Kidney epithelial cell (primary cell): ENCODE results near the gene ZNRF4. TPM values are rescaled to one million over a fixed set of nuclear protein-coding genes. Genes with fewer than 3 reads are reported as not detected.

Source experiments
- DNase-seq: peaks from one replicate; pipeline ENCODE4 v3.0.0-alpha.2; 2010; ENCODE audit warnings: low read depth
- H3K27me3 ChIP-seq: 2 replicates; pipeline ENCODE4 v1.6.0; 2011; ENCODE audit warnings: low read length; ENCODE audit not compliant: control insufficient read depth, insufficient read depth
- H3K36me3 ChIP-seq: 2 replicates; pipeline ENCODE4 v1.5.1; 2011; ENCODE audit warnings: low read length; ENCODE audit not compliant: control insufficient read depth, insufficient read depth
- H3K4me3 ChIP-seq: 2 replicates; pipeline ENCODE4 v1.5.1; 2011; ENCODE audit warnings: low read depth, mild to moderate bottlenecking, control low read depth, low read length
- CTCF ChIP-seq: IDR thresholded peaks from 2 replicates; pipeline ENCODE4 v1.5.1; 2011; ENCODE audit warnings: mild to moderate bottlenecking, moderate library complexity, low read length, control low read depth, inconsistent platforms; ENCODE audit not compliant: insufficient read depth, poor library complexity, severe bottlenecking
- total RNA-seq: library from RNA; depleted of rRNA; stranded (reverse); fragments of >200 nt; gene quantifications from 2 replicates; pipeline ENCODE4 v1.2.3, GENCODE V29; 2015

The ZNRF4 gene
- total RNA-seq, 1 donor from 2014 or later: not detected

- no peak for DNase-seq
- Histone ChIP-seq H3K36me3 (no peaks in the 10 kb centered on the region), H3K27me3 (peaks cover 12% of the 10 kb centered on the region), H3K4me3 (no peak overlapping the region)
- no peak for TF ChIP-seq CTCF
These were observed 18.4 kb downstream of the ZNRF4 start for GRCh38 chr19:5473646-5474045.

- TF ChIP-seq CTCF: no peak
- H3K27me3 ChIP-seq: peaks cover 22% of the 10 kb centered on the region
- H3K36me3 ChIP-seq: no peaks in the 10 kb centered on the region
- H3K4me3 ChIP-seq: no peak overlapping the region
- DNase-seq: no peak
These were observed 22.4 kb downstream of the ZNRF4 start for GRCh38 chr19:5477451-5478215.

GRCh38 chr19:5478241-5478924 lies 23.2 kb downstream of the ZNRF4 start:
- Histone ChIP-seq H3K36me3 (no peaks in the 10 kb centered on the region), H3K4me3 (no peak overlapping the region), H3K27me3 (peaks cover 22% of the 10 kb centered on the region)
- DNase-seq: no peak
- TF ChIP-seq CTCF: no peak

GRCh38 chr19:5478925-5479588 lies 23.8 kb downstream of the ZNRF4 start:
- Histone ChIP-seq H3K36me3 (no peaks in the 10 kb centered on the region), H3K4me3 (no peak overlapping the region), H3K27me3 (peaks cover 23% of the 10 kb centered on the region)
- no peak for TF ChIP-seq CTCF
- no peak for DNase-seq

GRCh38 chr19:5479958-5480357 lies 24.7 kb downstream of the ZNRF4 start:
- Histone ChIP-seq H3K4me3 (no peak overlapping the region), H3K36me3 (no peaks in the 10 kb centered on the region), H3K27me3 (peaks cover 32% of the 10 kb centered on the region)
- TF ChIP-seq CTCF: no peak
- no peak for DNase-seq
